Left lung (tissue), 10 donors: Measurements from ENCODE around the gene TAS1R3. TPM values are rescaled to one million over a fixed set of nuclear protein-coding genes. Genes with fewer than 3 reads are reported as not detected.

Source experiments
- ATAC-seq: fragments of 200-7000 bp; cut with Tn5 transposase; one replicate; pipeline ENCODE4 v1.9.1; 2020; ENCODE audit warnings: moderate library complexity
- DNase-seq, 4 donors: peaks; one replicate each; pipeline ENCODE4 v3.0.0-alpha.2; 2013 to 2020
- H3K27ac ChIP-seq, 2 donors: fragments of 200-600 bp; sonication (generic) in 1 of 2; one replicate each; pipeline versions ENCODE4 v1.5.0 to v1.8.0; 2020 to 2021
- H3K27me3 ChIP-seq, 2 donors: fragments of 200-600 bp; sonication (generic) in 1 of 2; one replicate each; pipeline versions ENCODE4 v1.5.0 to v1.8.0; 2020 to 2021
- H3K36me3 ChIP-seq, 2 donors: fragments of 200-600 bp; sonication (generic) in 1 of 2; one replicate each; pipeline versions ENCODE4 v1.5.0 to v1.8.0; 2020 to 2021
- H3K4me1 ChIP-seq, 2 donors: fragments of 200-600 bp; one replicate each; pipeline ENCODE4 v1.8.0; 2021
- H3K4me3 ChIP-seq, 2 donors: fragments of 200-600 bp; sonication (generic) in 1 of 2; one replicate each; pipeline versions ENCODE4 v1.5.0 to v1.8.0; 2020 to 2021; ENCODE audit warnings: mild to moderate bottlenecking in 1 of 2
- H3K9me3 ChIP-seq, 2 donors: fragments of 200-600 bp; sonication (generic) in 1 of 2; one replicate each; pipeline versions ENCODE4 v1.5.0 to v1.8.0; 2020 to 2021
- intact Hi-C, 2 donors: fragments of 100-400 bp; cut with DNase I; formaldehyde crosslinking; loops; one replicate each; pipeline versions ENCODE4 v1.11.2 to v1.14.2; 2022
- polyA plus RNA-seq, 6 donors: library from polyadenylated mRNA; unstranded; fragments of 120-200 nt; gene quantifications; one replicate each; pipeline ENCODE4 v1.2.1, GENCODE V29; 2013; ENCODE audit not compliant: insufficient read length in 6 of 6
- total RNA-seq, 2 donors: library from RNA; stranded (reverse); fragmentation: NEBNext Ultra II Directional; extraction: Animal tissue kit (Norgen Biotek cat#: 25700); gene quantifications; one replicate each; pipeline ENCODE4 v1.2.1, GENCODE V29; 2021
- TF ChIP-seq, protein P1 (sequence below), 2 donors: fragments of 200-600 bp; sonication (generic) in 1 of 2; IDR thresholded peaks; one replicate each; pipeline versions ENCODE4 v1.5.0 to v1.8.0; 2021; ENCODE audit warnings: antibody characterized with exemption in 2 of 2
- donor health status: DM: no; HTN: yes; CAD: no.
- donor health status: DM: no; HTN: no; CAD: no.

The TAS1R3 gene
- total and polyA plus RNA-seq, 8 donors, result 0.20 to 0.75 (median 0.34) TPM

DNA sequence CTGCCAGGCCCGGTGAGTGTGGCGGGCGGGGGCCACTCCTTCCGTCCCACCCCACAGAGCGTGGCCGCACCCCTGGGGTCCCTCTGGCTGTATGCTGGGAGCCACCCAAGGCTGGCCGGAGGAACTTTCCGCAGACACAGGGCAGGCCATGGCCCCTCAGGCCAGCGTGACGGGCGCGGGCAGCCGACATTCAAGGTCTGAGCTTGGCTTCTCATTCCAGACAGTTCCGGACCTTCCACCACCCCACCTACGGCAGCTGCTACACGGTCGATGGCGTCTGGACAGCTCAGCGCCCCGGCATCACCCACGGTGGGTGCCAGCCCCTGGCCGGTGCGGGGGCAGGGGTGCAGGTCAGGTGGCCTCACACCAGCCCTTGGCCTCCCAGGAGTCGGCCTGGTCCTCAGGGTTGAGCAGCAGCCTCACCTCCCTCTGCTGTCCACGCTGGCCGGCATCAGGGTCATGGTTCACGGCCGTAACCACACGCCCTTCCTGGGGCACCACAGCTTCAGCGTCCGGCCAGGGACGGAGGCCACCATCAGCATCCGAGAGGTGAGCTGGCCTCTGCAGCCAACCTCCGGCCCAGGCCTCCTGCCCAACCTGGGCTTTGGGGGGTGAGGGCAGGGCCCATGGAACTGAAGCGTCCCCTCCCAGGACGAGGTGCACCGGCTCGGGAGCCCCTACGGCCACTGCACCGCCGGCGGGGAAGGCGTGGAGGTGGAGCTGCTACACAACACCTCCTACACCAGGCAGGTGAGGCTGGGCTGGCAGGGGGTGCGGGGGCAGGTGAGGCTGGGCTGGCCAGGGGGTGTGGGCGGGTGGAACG, 43.6 kb upstream of the TAS1R3 start:
- intact Hi-C loops, result no loop called here
- H3K4me1 ChIP-seq, result no peaks in the 10 kb centered on the region
- no peaks in the 10 kb centered on the region for H3K9me3 ChIP-seq
- ATAC-seq, result no peak
- H3K36me3 ChIP-seq, result no peaks in the 10 kb centered on the region
- H3K27ac ChIP-seq, result no peak overlapping the region
- H3K27me3 ChIP-seq, result peaks cover 8 to 43% of the 10 kb centered on the region in 2 donors
- TF ChIP-seq, protein P1, sequence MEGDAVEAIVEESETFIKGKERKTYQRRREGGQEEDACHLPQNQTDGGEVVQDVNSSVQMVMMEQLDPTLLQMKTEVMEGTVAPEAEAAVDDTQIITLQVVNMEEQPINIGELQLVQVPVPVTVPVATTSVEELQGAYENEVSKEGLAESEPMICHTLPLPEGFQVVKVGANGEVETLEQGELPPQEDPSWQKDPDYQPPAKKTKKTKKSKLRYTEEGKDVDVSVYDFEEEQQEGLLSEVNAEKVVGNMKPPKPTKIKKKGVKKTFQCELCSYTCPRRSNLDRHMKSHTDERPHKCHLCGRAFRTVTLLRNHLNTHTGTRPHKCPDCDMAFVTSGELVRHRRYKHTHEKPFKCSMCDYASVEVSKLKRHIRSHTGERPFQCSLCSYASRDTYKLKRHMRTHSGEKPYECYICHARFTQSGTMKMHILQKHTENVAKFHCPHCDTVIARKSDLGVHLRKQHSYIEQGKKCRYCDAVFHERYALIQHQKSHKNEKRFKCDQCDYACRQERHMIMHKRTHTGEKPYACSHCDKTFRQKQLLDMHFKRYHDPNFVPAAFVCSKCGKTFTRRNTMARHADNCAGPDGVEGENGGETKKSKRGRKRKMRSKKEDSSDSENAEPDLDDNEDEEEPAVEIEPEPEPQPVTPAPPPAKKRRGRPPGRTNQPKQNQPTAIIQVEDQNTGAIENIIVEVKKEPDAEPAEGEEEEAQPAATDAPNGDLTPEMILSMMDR (IDR thresholded peaks at IDR 0.05), result no peak
- H3K4me3 ChIP-seq, result no peak overlapping the region
- peak in 1 of 4 donors; percentile 76 for DNase-seq

DNA sequence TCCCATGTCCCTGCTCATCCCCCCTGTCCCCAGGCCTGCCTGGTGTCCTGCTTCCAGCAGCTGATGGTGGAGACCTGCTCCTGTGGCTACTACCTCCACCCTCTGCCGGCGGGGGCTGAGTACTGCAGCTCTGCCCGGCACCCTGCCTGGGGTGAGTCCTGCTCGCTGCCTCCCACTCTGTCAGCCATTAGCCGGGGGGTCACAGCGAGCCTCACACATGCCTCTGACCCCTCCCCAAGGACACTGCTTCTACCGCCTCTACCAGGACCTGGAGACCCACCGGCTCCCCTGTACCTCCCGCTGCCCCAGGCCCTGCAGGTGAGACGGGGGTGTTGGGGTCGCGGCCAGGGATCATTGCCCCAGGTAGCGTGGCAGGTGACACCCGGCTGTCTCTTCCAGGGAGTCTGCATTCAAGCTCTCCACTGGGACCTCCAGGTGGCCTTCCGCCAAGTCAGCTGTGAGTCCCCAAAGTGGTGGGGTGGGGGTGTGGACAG, 40.8 kb upstream of the TAS1R3 start:
- TF ChIP-seq, protein P1 (IDR thresholded peaks at IDR 0.05), result peak; percentile 46 to 76
- H3K36me3 ChIP-seq, result peaks cover 0 to 27% of the 10 kb centered on the region in 2 donors
- no peak overlapping the region for H3K4me3 ChIP-seq
- peaks cover 8 to 28% of the 10 kb centered on the region in 2 donors for H3K27me3 ChIP-seq
- H3K27ac ChIP-seq, result no peak overlapping the region
- DNase-seq (no peak), ATAC-seq (peak; percentile 69)
- H3K4me1 ChIP-seq, result no peaks in the 10 kb centered on the region
- H3K9me3 ChIP-seq, result no peaks in the 10 kb centered on the region
- intact Hi-C loops, result loop anchor here in 1 of 2 donors (10.0 kb wide), 1 partner anchor 165 kb away; no protein-coding TSS in a partner anchor

DNA sequence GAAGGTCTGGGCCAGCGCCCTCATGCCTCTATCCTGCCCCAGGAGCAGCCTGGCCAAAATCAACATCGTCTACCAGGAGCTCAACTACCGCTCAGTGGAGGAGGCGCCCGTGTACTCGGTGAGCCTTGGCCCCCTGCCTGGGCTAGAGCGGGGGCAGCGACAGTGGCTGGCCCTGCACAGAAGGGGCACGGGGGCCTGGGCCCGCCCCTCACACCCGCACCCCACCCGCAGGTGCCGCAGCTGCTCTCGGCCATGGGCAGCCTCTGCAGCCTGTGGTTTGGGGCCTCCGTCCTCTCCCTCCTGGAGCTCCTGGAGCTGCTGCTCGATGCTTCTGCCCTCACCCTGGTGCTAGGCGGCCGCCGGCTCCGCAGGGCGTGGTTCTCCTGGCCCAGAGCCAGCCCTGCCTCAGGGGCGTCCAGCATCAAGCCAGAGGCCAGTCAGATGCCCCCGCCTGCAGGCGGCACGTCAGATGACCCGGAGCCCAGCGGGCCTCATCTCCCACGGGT, 40.0 kb upstream of the TAS1R3 start:
- Histone ChIP-seq H3K4me1 (no peaks in the 10 kb centered on the region), H3K9me3 (no peaks in the 10 kb centered on the region), H3K27ac (no peak overlapping the region), H3K36me3 (peaks cover 0 to 34% of the 10 kb centered on the region in 2 donors), H3K4me3 (no peak overlapping the region), H3K27me3 (peaks cover 8 to 20% of the 10 kb centered on the region in 2 donors)
- intact Hi-C loops, result loop anchor here in 1 of 2 donors (10.0 kb wide), 1 partner anchor 166 kb away; no protein-coding TSS in a partner anchor
- DNase-seq (no peak), ATAC-seq (peak; percentile 3)
- TF ChIP-seq, protein P1 (IDR thresholded peaks at IDR 0.05), result no peak

DNA sequence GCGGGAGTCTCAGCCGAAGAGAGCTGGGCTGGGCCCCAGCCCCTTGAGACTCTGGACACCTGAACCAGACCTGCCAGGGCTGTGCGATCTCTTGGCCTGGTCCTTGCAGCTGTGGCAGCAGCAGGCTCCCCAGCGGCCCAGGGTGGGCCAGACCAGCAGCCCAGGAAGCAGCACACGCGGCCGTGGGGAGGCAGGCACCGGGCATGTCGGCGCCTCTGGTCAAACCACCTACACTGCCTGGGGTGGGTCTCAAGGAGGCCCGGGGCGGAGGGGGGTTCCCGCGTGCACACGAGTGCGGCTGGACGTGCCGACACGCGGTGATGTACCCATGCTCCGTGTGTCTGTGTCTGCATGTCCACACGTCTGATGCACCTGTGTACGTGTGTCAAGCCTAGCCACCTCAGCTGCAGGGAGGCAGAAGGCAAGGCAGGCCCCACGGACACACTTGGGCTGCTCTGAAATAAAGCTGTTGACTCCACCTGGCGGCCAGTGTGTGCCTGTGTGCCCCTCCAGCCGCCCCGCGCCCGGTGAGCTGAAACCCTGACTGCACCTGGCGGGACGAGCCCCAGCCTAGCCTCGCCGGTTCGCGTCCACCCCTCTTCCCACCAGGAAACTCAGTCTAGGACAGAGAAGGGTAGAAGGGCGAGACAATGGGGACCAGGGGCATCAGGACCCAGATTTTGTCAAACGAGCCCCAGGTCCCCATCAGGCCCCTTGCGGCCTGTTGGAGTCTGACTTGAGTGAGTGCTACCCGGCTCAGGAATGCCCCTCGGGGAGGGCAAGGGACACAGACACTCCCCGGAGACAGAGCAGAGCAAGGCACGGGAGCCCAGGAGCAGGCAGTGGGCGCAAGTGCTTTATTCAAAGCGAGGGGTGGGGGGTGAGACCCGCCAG, 39.3 kb upstream of the TAS1R3 start:
- ATAC-seq (peak; percentile 86), DNase-seq (peak in 3 of 4 donors; percentile 39 to 76 (median 65))
- intact Hi-C loops, result loop anchor here in 1 of 2 donors (10.0 kb wide), 1 partner anchor 167 kb away; no protein-coding TSS in a partner anchor
- peaks cover 0 to 42% of the 10 kb centered on the region in 2 donors for H3K36me3 ChIP-seq
- H3K4me3 ChIP-seq, result no peak overlapping the region
- no peaks in the 10 kb centered on the region for H3K9me3 ChIP-seq
- no peak overlapping the region for H3K27ac ChIP-seq
- no peaks in the 10 kb centered on the region for H3K4me1 ChIP-seq
- H3K27me3 ChIP-seq, result peaks cover under 1 to 12% of the 10 kb centered on the region in 2 donors
- TF ChIP-seq, protein P1 (IDR thresholded peaks at IDR 0.05), result peak; percentile 53 to 75
